SK-N-SH (cell line): ENCODE results near the gene SRM. TPM values are rescaled to one million over a fixed set of nuclear protein-coding genes. Genes with fewer than 3 reads are reported as not detected.
"Not testable (repeated sequence)": the region's sequence is repeated elsewhere in the genome, so short reads cannot be mapped to it uniquely, and the experiment has no call there.

Source experiments
- CTCF ChIA-PET: fragments of 300-600, 350-600 bp; formaldehyde crosslinking; extraction: SDS; loops from one replicate; lab custom pipeline; 2021; lab: Yijun Ruan, JAX
- POLR2A ChIA-PET: fragments of 350-600 bp; sonication (Branson Sonifier 250); formaldehyde crosslinking; extraction: SDS; loops from one replicate; lab custom pipeline; 2020; ENCODE audit warnings: antibody characterized with exemption, inconsistent platforms; lab: Yijun Ruan, JAX
- DNase-seq: peaks from one replicate; pipeline ENCODE4 v3.0.0; 2012
- H2AFZ ChIP-seq: fragments of 200-600 bp; sonication (generic); 2 replicates; pipeline ENCODE4 v1.8.1; 2016; ENCODE audit warnings: antibody characterized with exemption, mild to moderate bottlenecking, low read depth
- H3F3A ChIP-seq: fragments of 200-600 bp; sonication (generic); replicated peaks from 2 replicates; pipeline ENCODE3; 2016; ENCODE audit warnings: antibody characterized with exemption, mild to moderate bottlenecking; ENCODE audit not compliant: insufficient read depth
- H3K27ac ChIP-seq, 2 experiments: fragments of 200-500 bp in 1 of 2; fragments of 200-600 bp in 1 of 2; sonication (Bioruptor generic) in 1 of 2; sonication (generic), shearing (Covaris generic) in 1 of 2; 2 replicates each; pipeline versions ENCODE4 v1.5.1 to v1.6.1; 2014 to 2016; ENCODE audit warnings: low read depth in 2 of 2, inconsistent platforms in 1 of 2, low read length in 1 of 2, mild to moderate bottlenecking in 1 of 2, mixed read lengths in 1 of 2
- H3K27me3 ChIP-seq: fragments of 200-600 bp; sonication (generic), shearing (Covaris generic); 2 replicates; pipeline ENCODE4 v1.6.1; 2016; ENCODE audit warnings: mixed run types; ENCODE audit not compliant: insufficient read depth
- H3K36me3 ChIP-seq, 2 experiments: fragments of 200-500 bp in 1 of 2; fragments of 200-600 bp in 1 of 2; sonication (Bioruptor generic) in 1 of 2; sonication (generic) in 1 of 2; replicated peaks in 1 of 2; 2 replicates each; pipeline versions ENCODE3 to v1.5.1; 2014 to 2016; ENCODE audit warnings: low read length in 1 of 2, mild to moderate bottlenecking in 1 of 2; ENCODE audit not compliant: insufficient read depth in 2 of 2, control insufficient read depth in 1 of 2
- H3K4me1 ChIP-seq, 2 experiments: fragments of 200-500 bp in 1 of 2; fragments of 200-600 bp in 1 of 2; sonication (Bioruptor generic) in 1 of 2; sonication (generic), shearing (Covaris generic) in 1 of 2; 2 replicates each; pipeline versions ENCODE4 v1.5.1 to v1.6.1; 2014 to 2016; ENCODE audit warnings: low read depth in 1 of 2, low read length in 1 of 2, mixed run types in 1 of 2; ENCODE audit not compliant: insufficient read depth in 2 of 2, control insufficient read depth in 1 of 2
- H3K4me2 ChIP-seq: fragments of 200-600 bp; sonication (generic), shearing (Covaris generic); 2 replicates; pipeline ENCODE4 v1.6.1; 2017; ENCODE audit warnings: mixed run types
- H3K4me3 ChIP-seq, 2 experiments: fragments of 200-500 bp in 1 of 2; fragments of 200-600 bp in 1 of 2; sonication (Bioruptor generic) in 1 of 2; sonication (generic), shearing (Covaris generic) in 1 of 2; 2 replicates each; pipeline versions ENCODE4 v1.5.1 to v1.8.1; 2014 to 2016; ENCODE audit warnings: low read depth in 2 of 2, inconsistent platforms in 1 of 2, low read length in 1 of 2, mild to moderate bottlenecking in 1 of 2, mixed read lengths in 1 of 2, moderate library complexity in 1 of 2
- H3K79me2 ChIP-seq: fragments of 200-600 bp; sonication (generic); 2 replicates; pipeline ENCODE4 v1.8.1; 2017; ENCODE audit warnings: mild to moderate bottlenecking; ENCODE audit not compliant: insufficient read depth
- H3K9ac ChIP-seq: fragments of 200-600 bp; sonication (generic); 2 replicates; pipeline ENCODE4 v1.6.1; 2017; ENCODE audit warnings: mixed run types
- H3K9me2 ChIP-seq: fragments of 200-600 bp; sonication (generic); 2 replicates; pipeline ENCODE4 v1.6.1; 2017; ENCODE audit warnings: mixed run types
- H3K9me3 ChIP-seq: fragments of 200-600 bp; sonication (generic); 2 replicates; pipeline ENCODE4 v1.6.1; 2017; ENCODE audit warnings: mixed run types, mild to moderate bottlenecking, moderate library complexity
- H4K20me1 ChIP-seq: fragments of 200-600 bp; sonication (generic); 2 replicates; pipeline ENCODE4 v1.6.1; 2017; ENCODE audit warnings: mild to moderate bottlenecking, mixed run types; ENCODE audit not compliant: insufficient read depth
- EP300 ChIP-seq, 2 experiments: IDR thresholded peaks; 2 replicates each; pipeline versions ENCODE4 v1.4.0 to v1.6.1; 2012; ENCODE audit warnings: borderline replicate concordance in 1 of 2, low read depth in 1 of 2, low read length in 1 of 2
- FOSL2 ChIP-seq: IDR thresholded peaks from 2 replicates; pipeline ENCODE4 v1.4.0; 2012; ENCODE audit warnings: low read depth, mild to moderate bottlenecking, moderate library complexity, borderline replicate concordance
- FOXM1 ChIP-seq: IDR thresholded peaks from 2 replicates; pipeline ENCODE4 v1.4.0; 2012; ENCODE audit warnings: low read depth, mild to moderate bottlenecking
- NFIC ChIP-seq: IDR thresholded peaks from 2 replicates; pipeline ENCODE4 v1.4.0; 2012; ENCODE audit warnings: borderline replicate concordance
- SIN3A ChIP-seq: IDR thresholded peaks from 2 replicates; pipeline ENCODE4 v1.6.1; 2012; ENCODE audit warnings: low read depth, mild to moderate bottlenecking, low read length, moderate library complexity, borderline replicate concordance
- WGBS: methylation state at CpG from one replicate; pipeline ENCODE4 v1.1.6; 2017; ENCODE audit warnings: low lambda C conversion rate; 5-methylcytosine and 5-hydroxymethylcytosine counted together
- polyA plus RNA-seq, 3 experiments: library from polyadenylated mRNA; depleted of rRNA; stranded (reverse); fragments of >200 nt; gene quantifications; 2 replicates each; pipeline ENCODE4 v1.2.3, GENCODE V29; 2012
- TF ChIP-seq, protein P1 (sequence below): fragments of 150-350 bp; IDR thresholded peaks from 2 replicates; pipeline ENCODE4 v1.6.1; 2017; ENCODE audit warnings: antibody characterized with exemption, low read length, low read depth, borderline replicate concordance
- TF ChIP-seq, protein P2 (sequence below): IDR thresholded peaks from 2 replicates; pipeline ENCODE4 v1.6.1; 2012; ENCODE audit warnings: mild to moderate bottlenecking, low read depth, low read length, moderate library complexity

SRM gene
- polyA plus RNA-seq, 1 of the 3 experiments (the other 2 are of a cell fraction), result 105 TPM

DNA sequence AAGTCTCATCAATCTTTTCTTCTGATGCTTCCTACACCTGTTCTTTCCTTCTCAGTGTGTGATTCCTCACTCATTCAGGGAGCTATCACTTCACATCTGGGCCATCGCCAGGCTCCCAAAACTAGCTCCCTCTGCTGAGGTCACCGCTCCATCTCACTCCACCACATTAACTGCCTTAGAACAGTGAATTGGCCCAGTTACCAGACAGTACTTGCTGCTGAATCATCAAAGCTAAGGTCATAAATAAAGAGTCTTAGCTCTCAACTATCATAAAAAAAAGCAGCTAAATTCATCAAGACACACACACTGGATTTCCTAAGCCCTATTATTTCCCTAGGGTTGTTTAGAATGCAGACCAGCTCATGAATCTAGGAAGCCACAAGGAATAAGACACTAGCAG is 18.8 kb upstream of the SRM start:
- no peaks in the 10 kb centered on the region for H3K9me2 ChIP-seq
- WGBS, result 97% methylated on average over 2 of the region's 2 CpGs

DNA sequence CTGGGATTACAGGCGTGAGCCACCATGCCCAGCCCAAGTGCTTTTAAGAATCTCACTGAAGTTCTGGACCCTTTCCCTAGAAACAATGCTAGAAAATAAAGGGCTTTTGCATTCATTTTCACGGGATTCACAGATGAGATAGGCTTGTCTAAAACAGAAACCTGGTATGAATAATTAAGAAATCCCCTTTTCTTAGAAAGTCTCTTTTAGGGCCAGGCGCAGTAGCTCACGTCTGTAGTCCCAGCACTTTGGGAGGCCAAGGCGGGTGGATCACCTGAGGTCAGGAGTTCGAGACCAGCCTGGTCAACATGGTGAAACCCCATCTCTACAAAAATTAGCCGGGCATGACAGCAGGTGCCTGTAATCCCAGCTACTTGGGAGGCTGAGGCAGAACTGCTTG is 13.6 kb upstream of the SRM start:
- H3K4me2 ChIP-seq, H4K20me1 ChIP-seq, POLR2A ChIA-PET, H3K27me3 ChIP-seq, H3K79me2 ChIP-seq, H3K9ac ChIP-seq, H3K4me1 ChIP-seq, H3K4me3 ChIP-seq, H2AFZ ChIP-seq, H3F3A ChIP-seq, H3K9me2 ChIP-seq, H3K27ac ChIP-seq, DNase-seq, H3K9me3 ChIP-seq: not testable (repeated sequence)
- CTCF ChIA-PET, result interaction anchor here (0.7 to 2.0 kb wide), 5 partner anchors 9 to 164 kb away, joined by 3 to 10 read pairs (median 3); no protein-coding TSS in a partner anchor
- H3K36me3 ChIP-seq, result peaks cover 50 to 52% of the 10 kb centered on the region in 2 experiments
- 92% methylated on average over 7 of the region's 7 CpGs for WGBS

More for the DNA sequence above, 18.8 kb upstream of the SRM start:
- Histone ChIP-seq H3F3A (peaks cover 11% of the 10 kb centered on the region), H3K4me3 (no peak overlapping the region), H3K4me1 (no peaks in the 10 kb centered on the region), H3K27ac (no peak overlapping the region), H4K20me1 (no peaks in the 10 kb centered on the region), H3K9ac (no peak overlapping the region), H3K9me3 (no peaks in the 10 kb centered on the region), H2AFZ (no peak overlapping the region), H3K36me3 (peaks cover 49 to 50% of the 10 kb centered on the region in 2 experiments), H3K4me2 (no peak overlapping the region), H3K27me3 (no peaks in the 10 kb centered on the region), H3K79me2 (no peaks in the 10 kb centered on the region)
- TF ChIP-seq EP300 (IDR thresholded peaks at IDR 0.05; ENCODE audit: borderline replicate concordance in 1 of 2, low read depth in 1 of 2, low read length in 1 of 2), result no peak
- POLR2A ChIA-PET, result no interaction called here
- CTCF ChIA-PET, result interaction anchor here (1.2 kb wide), 1 partner anchor 41 kb away, joined by 9 read pairs; no protein-coding TSS in a partner anchor
- DNase-seq, result no peak

DNA sequence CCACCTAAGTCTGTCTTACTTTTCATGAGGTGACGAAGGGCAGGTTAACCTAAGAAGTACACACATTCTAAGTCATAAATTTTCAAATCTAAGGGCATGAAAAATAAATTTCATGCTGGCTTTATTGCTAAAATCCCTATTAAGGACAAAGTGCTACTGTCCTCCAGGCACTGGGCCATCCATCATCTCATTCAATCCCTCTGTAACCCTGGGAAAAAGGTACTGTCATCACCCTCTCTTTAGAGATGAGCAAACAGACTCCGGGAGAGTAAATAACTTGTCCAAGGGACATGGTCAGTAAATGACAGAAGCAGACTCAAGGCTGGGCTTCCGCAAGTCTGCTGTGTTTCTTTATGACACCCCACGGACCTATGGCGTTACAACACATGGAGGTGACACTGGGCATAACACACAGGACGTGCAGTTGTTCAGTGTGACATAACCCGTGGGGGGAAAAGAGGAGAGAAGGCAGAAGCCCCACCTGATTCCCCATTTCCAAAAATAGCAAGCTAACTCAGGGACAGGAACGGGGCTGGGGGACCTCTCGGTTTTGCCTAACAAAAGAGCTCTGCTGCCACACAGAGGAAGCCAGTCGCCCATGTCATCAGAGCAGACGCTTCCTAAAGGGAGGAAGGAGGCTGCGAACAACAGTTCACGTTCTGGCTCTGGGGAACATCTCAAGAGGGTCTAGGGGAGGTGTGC is 12.5 kb upstream of the SRM start:
- WGBS, result 88% methylated on average over 12 of the region's 13 CpGs
- no peak overlapping the region for H3K4me3 ChIP-seq
- CTCF ChIA-PET, result interaction anchor here (1.0 to 2.0 kb wide), 3 partner anchors 8 to 35 kb away, joined by 3 to 10 read pairs (median 3); no protein-coding TSS in a partner anchor

More for the DNA sequence above, 12.5 kb upstream of the SRM start:
- POLR2A ChIA-PET, result no interaction called here
- TF ChIP-seq SIN3A (no peak), NFIC (no peak), FOSL2 (no peak), FOXM1 (no peak)
- TF ChIP-seq, protein P1, sequence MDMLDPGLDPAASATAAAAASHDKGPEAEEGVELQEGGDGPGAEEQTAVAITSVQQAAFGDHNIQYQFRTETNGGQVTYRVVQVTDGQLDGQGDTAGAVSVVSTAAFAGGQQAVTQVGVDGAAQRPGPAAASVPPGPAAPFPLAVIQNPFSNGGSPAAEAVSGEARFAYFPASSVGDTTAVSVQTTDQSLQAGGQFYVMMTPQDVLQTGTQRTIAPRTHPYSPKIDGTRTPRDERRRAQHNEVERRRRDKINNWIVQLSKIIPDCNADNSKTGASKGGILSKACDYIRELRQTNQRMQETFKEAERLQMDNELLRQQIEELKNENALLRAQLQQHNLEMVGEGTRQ, result no peak
- TF ChIP-seq, protein P2, sequence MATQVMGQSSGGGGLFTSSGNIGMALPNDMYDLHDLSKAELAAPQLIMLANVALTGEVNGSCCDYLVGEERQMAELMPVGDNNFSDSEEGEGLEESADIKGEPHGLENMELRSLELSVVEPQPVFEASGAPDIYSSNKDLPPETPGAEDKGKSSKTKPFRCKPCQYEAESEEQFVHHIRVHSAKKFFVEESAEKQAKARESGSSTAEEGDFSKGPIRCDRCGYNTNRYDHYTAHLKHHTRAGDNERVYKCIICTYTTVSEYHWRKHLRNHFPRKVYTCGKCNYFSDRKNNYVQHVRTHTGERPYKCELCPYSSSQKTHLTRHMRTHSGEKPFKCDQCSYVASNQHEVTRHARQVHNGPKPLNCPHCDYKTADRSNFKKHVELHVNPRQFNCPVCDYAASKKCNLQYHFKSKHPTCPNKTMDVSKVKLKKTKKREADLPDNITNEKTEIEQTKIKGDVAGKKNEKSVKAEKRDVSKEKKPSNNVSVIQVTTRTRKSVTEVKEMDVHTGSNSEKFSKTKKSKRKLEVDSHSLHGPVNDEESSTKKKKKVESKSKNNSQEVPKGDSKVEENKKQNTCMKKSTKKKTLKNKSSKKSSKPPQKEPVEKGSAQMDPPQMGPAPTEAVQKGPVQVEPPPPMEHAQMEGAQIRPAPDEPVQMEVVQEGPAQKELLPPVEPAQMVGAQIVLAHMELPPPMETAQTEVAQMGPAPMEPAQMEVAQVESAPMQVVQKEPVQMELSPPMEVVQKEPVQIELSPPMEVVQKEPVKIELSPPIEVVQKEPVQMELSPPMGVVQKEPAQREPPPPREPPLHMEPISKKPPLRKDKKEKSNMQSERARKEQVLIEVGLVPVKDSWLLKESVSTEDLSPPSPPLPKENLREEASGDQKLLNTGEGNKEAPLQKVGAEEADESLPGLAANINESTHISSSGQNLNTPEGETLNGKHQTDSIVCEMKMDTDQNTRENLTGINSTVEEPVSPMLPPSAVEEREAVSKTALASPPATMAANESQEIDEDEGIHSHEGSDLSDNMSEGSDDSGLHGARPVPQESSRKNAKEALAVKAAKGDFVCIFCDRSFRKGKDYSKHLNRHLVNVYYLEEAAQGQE, result no peak
- TF ChIP-seq, all 33 proteins: peak for 0
- Histone ChIP-seq H4K20me1 (no peaks in the 10 kb centered on the region), H3K79me2 (no peaks in the 10 kb centered on the region), H3K36me3 (peaks cover 53 to 59% of the 10 kb centered on the region in 2 experiments), H3K9me3 (no peaks in the 10 kb centered on the region), H2AFZ (no peak overlapping the region), H3K27ac (no peak overlapping the region), H3F3A (no peaks in the 10 kb centered on the region), H3K9ac (no peak overlapping the region), H3K4me2 (no peak overlapping the region), H3K4me1 (no peaks in the 10 kb centered on the region), H3K9me2 (no peaks in the 10 kb centered on the region), H3K27me3 (no peaks in the 10 kb centered on the region)
- no peak for DNase-seq
